VCaP (cell line): ENCODE measurements around the gene SNAP29.

Experiments used
- H3K27ac ChIP-seq: fragments of 450-650 bp; 2 replicates; pipeline ENCODE4 v1.5.1; 2017
- CTCF ChIP-seq: fragments of 450-650 bp; conservative IDR thresholded peaks from 2 replicates; pipeline ENCODE4 v1.5.1; 2017; ENCODE audit warnings: mild to moderate bottlenecking, moderate library complexity

The SNAP29 gene

DNA sequence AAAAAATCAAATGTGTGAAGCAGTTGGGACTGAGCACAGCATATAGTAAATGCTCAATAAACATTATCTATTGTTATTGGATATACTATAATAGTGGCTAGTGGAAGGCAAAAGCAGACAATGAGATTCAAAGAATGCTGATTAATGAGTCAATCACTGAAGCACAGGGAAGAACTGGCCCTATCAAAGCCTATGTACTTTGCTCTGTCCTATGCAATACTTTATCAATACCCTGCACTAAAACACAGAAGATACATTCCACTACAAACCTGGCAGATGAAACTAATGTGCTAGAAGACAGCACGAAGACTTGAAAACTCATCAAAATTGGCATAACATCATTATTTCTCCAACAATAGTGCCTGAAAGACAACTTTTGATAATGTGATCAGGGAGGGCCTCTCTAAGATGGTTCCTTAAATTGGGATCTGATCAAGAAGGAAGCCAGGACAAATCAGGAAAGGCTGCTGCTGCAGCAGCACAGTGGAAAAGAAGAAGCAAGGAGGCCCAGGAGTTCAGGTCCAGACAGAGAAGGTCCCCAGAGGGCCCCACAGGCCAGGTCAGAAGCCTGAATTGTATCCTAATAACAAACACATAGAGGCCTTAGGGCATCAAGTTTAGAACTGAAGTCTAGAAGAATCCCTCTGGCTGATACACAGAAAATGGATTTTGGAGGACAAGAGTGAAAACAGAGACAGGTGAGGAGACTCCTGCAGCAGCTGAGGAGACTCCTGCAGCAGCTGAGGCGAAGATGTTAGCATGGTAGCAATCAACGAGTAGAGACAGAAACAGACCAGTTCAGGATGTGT lies 18.8 kb upstream of the SNAP29 start:
- peak overlapping the region; percentile 47 for H3K27ac ChIP-seq
- TF ChIP-seq CTCF: no peak

- peak overlapping the region; percentile 47 for H3K27ac ChIP-seq
- TF ChIP-seq CTCF: no peak
Measured at GRCh38 chr22:20840646-20841371, 18.0 kb upstream of the SNAP29 start.

DNA sequence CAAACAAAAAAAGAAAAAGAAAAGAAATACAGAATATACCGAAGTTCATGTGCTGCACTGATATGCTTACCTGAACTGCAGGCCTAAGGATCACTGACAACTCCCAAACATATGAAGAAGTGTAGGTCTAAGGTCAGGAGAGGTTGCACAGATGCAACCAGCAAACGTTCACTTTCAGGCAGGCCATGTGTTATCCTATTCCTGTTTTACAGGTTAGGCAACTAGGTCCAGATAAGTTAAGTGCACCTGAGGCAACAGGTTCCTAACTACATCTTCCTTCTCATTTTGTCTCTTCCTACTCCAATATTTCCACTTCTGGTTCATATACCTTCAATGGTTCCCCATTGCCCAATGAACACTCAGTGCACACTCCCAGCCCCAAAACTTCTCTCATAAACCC lies 15.3 kb upstream of the SNAP29 start:
- no peak for TF ChIP-seq CTCF
- H3K27ac ChIP-seq: peak overlapping the region; percentile 77

DNA sequence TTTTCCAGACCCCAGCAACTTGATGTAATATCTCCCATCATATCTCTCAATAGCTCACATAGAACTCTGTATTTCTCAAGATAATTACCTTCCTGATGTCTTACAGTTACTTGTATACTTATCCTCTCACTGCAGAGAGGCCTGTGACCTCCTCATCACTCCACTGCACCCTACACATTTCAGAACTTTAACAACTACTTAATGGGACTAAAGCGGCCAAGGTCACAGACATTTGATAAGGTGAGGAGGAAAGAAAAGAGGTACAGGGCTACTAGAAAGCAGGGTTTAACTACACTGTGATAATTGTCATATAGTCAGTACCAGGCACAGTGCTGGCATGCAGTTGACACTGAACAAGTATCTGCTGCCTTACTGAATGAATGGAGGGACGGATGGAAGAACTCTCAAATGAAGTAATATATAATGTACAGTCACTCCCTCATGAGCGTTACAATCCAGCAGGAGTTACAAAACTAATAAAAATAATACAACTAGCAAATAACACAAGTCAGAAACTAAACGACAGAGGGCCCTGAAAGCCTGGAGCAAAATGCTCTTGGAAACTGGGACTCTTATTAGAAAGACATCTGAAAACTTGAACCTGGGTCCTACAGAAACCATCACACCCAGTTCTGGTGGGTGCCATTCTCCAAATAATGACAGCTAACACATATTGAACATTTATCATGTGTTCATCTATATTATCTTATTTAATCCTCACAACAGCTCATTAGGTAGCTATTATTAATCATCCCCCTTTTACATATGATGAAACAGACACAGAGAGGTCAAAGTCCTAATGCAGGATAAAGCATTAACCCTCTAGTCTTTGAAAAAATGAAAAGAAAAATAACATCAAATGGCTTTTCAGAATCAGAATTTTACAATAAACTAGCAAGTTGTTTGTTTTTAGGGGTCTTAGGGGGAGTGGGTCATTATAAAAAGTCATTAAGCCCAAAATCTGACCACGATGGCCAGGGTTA lies 14.5 kb upstream of the SNAP29 start:
- H3K27ac ChIP-seq: peak overlapping the region; percentile 77

DNA sequence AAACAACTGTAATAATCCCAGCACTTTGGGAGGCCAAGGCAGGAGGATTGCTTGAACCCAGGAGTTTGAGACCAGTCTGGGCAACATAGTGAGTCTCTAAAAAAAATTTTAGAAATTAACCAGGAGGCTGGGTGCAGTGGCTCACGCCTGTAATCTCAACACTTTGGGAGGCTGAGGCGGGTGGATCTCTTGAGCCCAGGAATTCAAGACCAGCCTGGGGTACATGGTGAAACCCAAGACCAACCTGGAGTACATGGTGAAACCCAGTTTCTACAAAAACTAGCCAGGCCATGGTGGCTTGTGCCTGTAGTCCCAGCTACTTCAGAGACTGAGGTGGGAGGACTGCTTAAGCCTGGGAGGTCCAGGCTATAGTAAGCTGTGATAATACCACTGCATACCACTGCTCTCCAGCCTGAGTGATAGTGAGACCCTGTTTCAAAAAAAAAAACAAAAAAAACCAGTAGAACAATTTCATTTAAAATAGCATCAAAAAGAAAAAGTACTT lies 11.4 kb upstream of the SNAP29 start:
- no peak for TF ChIP-seq CTCF
- H3K27ac ChIP-seq: no peak overlapping the region

More for the DNA sequence above, 14.5 kb upstream of the SNAP29 start:
- TF ChIP-seq CTCF: no peak

DNA sequence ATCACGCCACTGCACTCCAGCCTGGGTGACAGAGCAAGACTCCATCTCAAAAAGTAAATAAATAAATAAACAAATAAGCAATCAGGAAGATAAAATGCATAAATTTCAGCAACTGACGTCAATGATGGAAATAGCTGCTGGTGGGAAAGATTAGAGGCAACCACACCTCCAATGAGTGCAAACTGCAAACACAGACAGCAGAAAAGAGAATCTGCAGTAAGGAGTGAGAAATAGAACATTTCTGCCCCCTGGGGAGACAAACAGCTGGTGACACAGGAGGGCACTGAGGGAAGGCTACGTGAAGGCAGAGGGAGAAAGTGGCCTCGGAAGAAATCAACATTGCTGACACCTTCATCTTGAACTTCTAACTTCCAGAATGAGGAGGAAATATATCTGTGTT lies 6.7 kb upstream of the SNAP29 start:
- TF ChIP-seq CTCF: no peak
- H3K27ac ChIP-seq: no peak overlapping the region

GRCh38 chr22:20852503-20852902 lies 6.3 kb upstream of the SNAP29 start:
- H3K27ac ChIP-seq: no peak overlapping the region; the same call in 1 of the 2 replicates
- no peak for TF ChIP-seq CTCF
